ENCODE measurements around the gene LPP. TPM values are rescaled to one million over a fixed set of nuclear protein-coding genes. Genes with fewer than 3 reads are reported as not detected.

The LPP gene
- polyA plus RNA-seq, 1 donor (not counting 4 experiments of a cell fraction or from before 2014, with no cell fraction given) = 16.0 TPM

DNA sequence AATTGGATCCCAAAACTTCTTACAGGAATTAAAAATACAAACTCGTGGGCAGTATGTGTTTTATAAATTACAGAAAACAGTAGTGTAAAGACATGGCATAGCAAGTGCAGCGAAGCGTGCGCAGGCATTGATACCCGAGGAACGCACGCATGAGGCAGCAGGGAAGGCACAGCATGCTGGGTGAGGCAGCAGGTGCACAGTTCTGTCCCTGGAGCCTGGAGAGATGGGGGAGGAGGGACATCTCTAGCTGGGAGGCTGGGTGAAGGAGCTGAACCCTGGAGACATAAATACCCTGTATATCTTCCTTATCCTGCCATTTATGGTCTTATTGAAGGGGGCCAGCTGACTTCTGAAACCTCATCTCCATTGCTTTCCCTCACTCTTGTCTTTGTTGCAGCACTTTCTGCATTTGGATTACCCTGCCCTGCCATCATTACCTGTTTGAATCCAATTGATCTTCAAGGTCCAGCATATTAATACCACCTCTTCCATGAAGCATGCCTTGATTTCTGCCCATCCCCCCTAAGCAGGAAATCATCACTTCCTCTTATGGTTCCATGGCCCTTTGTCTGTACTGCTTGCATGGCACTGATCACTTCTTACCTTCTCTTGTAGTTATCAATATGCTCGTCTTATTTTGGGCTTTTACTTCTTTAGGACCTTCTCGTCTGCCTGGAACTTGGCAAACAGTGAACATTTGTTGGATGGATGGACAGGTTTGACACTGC lies 20.5 kb downstream of the LPP start:
- Histone ChIP-seq H3K36me3 (ENCODE audit: control insufficient read depth in 2 of 2, extremely low read depth in 1 of 2, insufficient read depth in 2 of 2, low read length in 2 of 2) (peaks cover 5% of the 10 kb centered on the region in 2 experiments), H3K9ac (ENCODE audit: control insufficient read depth, extremely low read depth, insufficient read depth, low read length) (no peak overlapping the region), H3K9me3 (ENCODE audit: control insufficient read depth, low read depth, low read length) (no peaks in the 10 kb centered on the region), H3K4me3 (ENCODE audit: control insufficient read depth in 2 of 3, extremely low read depth in 1 of 3, insufficient read depth in 2 of 3, low read depth in 1 of 3, low read length in 3 of 3) (no peak overlapping the region), H3K27me3 (ENCODE audit: control insufficient read depth, extremely low read depth, insufficient read depth, low read length) (no peaks in the 10 kb centered on the region), H3K4me2 (ENCODE audit: control insufficient read depth, extremely low read depth, insufficient read depth, low read depth, low read length) (no peak overlapping the region), H3K79me2 (ENCODE audit: control insufficient read depth, insufficient read depth, low read length) (peaks cover 65% of the 10 kb centered on the region), H3K9me1 (ENCODE audit: control insufficient read depth, extremely low read depth, insufficient read depth, low read length) (no peaks in the 10 kb centered on the region), H3K4me1 (ENCODE audit: control insufficient read depth, extremely low read depth, insufficient read depth, low read length) (peaks cover 11% of the 10 kb centered on the region), H3K27ac (ENCODE audit: control insufficient read depth, insufficient read depth, low read length) (no peak overlapping the region), H4K20me1 (ENCODE audit: control insufficient read depth, extremely low read depth, insufficient read depth, low read length) (peaks cover 7% of the 10 kb centered on the region), H2AFZ (ENCODE audit: control insufficient read depth, low read length) (no peak overlapping the region)
- no peak for FAIRE-seq
- no peak for TF ChIP-seq EZH2 (IDR thresholded peaks at IDR 0.05; ENCODE audit: low read length)
- TF ChIP-seq, protein P1, sequence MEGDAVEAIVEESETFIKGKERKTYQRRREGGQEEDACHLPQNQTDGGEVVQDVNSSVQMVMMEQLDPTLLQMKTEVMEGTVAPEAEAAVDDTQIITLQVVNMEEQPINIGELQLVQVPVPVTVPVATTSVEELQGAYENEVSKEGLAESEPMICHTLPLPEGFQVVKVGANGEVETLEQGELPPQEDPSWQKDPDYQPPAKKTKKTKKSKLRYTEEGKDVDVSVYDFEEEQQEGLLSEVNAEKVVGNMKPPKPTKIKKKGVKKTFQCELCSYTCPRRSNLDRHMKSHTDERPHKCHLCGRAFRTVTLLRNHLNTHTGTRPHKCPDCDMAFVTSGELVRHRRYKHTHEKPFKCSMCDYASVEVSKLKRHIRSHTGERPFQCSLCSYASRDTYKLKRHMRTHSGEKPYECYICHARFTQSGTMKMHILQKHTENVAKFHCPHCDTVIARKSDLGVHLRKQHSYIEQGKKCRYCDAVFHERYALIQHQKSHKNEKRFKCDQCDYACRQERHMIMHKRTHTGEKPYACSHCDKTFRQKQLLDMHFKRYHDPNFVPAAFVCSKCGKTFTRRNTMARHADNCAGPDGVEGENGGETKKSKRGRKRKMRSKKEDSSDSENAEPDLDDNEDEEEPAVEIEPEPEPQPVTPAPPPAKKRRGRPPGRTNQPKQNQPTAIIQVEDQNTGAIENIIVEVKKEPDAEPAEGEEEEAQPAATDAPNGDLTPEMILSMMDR (optimal IDR thresholded peaks at IDR 0.05 in 1 of 3, IDR thresholded peaks at IDR 0.05 in 1 of 3, conservative IDR thresholded peaks at IDR 0.05 in 1 of 3; ENCODE audit: extremely low read depth in 1 of 3, insufficient read depth in 2 of 3, low read length in 3 of 3) = no peak
- DNase-seq (ENCODE audit: low read depth, low spot score) = no peak
- dilution Hi-C loops (cut with MboI; ENCODE audit: extremely low pct_ligation_motif_present, low sequenced_read_pairs) = no loop called here

DNA sequence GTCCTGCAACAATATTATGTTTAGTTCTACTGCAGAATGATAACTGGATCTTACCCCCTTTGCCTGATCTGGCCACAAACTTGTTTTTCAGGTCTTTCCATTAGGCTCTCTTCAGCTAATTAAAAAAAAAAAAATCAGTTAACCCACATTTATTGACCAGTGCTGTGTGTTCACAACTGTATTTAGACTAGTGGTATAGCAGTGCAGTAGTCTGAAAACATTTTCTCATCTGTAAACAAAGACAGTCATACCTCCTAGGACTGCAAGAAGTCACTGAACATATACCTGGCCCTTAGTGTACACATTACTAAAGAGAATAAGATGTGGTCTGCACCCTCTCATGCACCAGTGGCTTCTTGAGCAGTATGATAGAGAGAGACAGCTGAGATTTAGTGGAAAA lies 22.5 kb downstream of the LPP start:
- Histone ChIP-seq H3K27ac (ENCODE audit: control insufficient read depth, insufficient read depth, low read length) (no peak overlapping the region), H3K36me3 (ENCODE audit: control insufficient read depth in 2 of 2, extremely low read depth in 1 of 2, insufficient read depth in 2 of 2, low read length in 2 of 2) (peaks cover 4 to 5% of the 10 kb centered on the region in 2 experiments), H3K79me2 (ENCODE audit: control insufficient read depth, insufficient read depth, low read length) (peaks cover 60% of the 10 kb centered on the region), H3K4me3 (ENCODE audit: control insufficient read depth in 2 of 3, extremely low read depth in 1 of 3, insufficient read depth in 2 of 3, low read depth in 1 of 3, low read length in 3 of 3) (no peak overlapping the region), H3K9ac (ENCODE audit: control insufficient read depth, extremely low read depth, insufficient read depth, low read length) (no peak overlapping the region), H3K4me1 (ENCODE audit: control insufficient read depth, extremely low read depth, insufficient read depth, low read length) (no peaks in the 10 kb centered on the region), H2AFZ (ENCODE audit: control insufficient read depth, low read length) (no peak overlapping the region), H3K9me1 (ENCODE audit: control insufficient read depth, extremely low read depth, insufficient read depth, low read length) (no peaks in the 10 kb centered on the region), H3K4me2 (ENCODE audit: control insufficient read depth, extremely low read depth, insufficient read depth, low read depth, low read length) (no peak overlapping the region), H4K20me1 (ENCODE audit: control insufficient read depth, extremely low read depth, insufficient read depth, low read length) (peaks cover 4% of the 10 kb centered on the region), H3K27me3 (ENCODE audit: control insufficient read depth, extremely low read depth, insufficient read depth, low read length) (no peaks in the 10 kb centered on the region), H3K9me3 (ENCODE audit: control insufficient read depth, low read depth, low read length) (no peaks in the 10 kb centered on the region)
- dilution Hi-C loops (cut with MboI; ENCODE audit: extremely low pct_ligation_motif_present, low sequenced_read_pairs) = no loop called here
- TF ChIP-seq, protein P1 (optimal IDR thresholded peaks at IDR 0.05 in 1 of 3, IDR thresholded peaks at IDR 0.05 in 1 of 3, conservative IDR thresholded peaks at IDR 0.05 in 1 of 3; ENCODE audit: extremely low read depth in 1 of 3, insufficient read depth in 2 of 3, low read length in 3 of 3) = no peak
- TF ChIP-seq EZH2 (IDR thresholded peaks at IDR 0.05; ENCODE audit: low read length) = no peak
- FAIRE-seq (no peak), DNase-seq (ENCODE audit: low read depth, low spot score) (no peak)

Measured in keratinocyte (primary cell).